IPS-20b (cell line): ENCODE measurements around the gene DENND1A.

ENCODE experiments used
- H3K27ac ChIP-seq: one replicate; pipeline ENCODE4 v1.5.1; 2013; ENCODE audit warnings: low read length
- H3K27me3 ChIP-seq: 2 replicates; pipeline ENCODE4 v1.6.1; 2013; ENCODE audit warnings: mild to moderate bottlenecking, low read length, inconsistent platforms; ENCODE audit not compliant: insufficient read depth
- H3K36me3 ChIP-seq: 2 replicates; pipeline ENCODE4 v1.6.1; 2013; ENCODE audit warnings: low read depth, mild to moderate bottlenecking, inconsistent platforms, low read length, moderate library complexity; ENCODE audit not compliant: insufficient read depth
- H3K4me1 ChIP-seq: 2 replicates; pipeline ENCODE4 v1.6.1; 2013; ENCODE audit warnings: mild to moderate bottlenecking, control low read depth, inconsistent platforms, low read length, moderate library complexity; ENCODE audit not compliant: insufficient read depth
- H3K4me3 ChIP-seq: 2 replicates; pipeline ENCODE4 v1.5.1; 2013; ENCODE audit warnings: mild to moderate bottlenecking, low read length, inconsistent platforms
- H3K9ac ChIP-seq: 2 replicates; pipeline ENCODE4 v1.6.1; 2013; ENCODE audit warnings: low read depth, mild to moderate bottlenecking, inconsistent platforms, low read length, moderate library complexity
- H3K9me3 ChIP-seq: 2 replicates; pipeline ENCODE4 v1.6.1; 2013; ENCODE audit warnings: mild to moderate bottlenecking, low read depth, low read length, inconsistent platforms; ENCODE audit not compliant: insufficient read depth

The DENND1A gene

DNA sequence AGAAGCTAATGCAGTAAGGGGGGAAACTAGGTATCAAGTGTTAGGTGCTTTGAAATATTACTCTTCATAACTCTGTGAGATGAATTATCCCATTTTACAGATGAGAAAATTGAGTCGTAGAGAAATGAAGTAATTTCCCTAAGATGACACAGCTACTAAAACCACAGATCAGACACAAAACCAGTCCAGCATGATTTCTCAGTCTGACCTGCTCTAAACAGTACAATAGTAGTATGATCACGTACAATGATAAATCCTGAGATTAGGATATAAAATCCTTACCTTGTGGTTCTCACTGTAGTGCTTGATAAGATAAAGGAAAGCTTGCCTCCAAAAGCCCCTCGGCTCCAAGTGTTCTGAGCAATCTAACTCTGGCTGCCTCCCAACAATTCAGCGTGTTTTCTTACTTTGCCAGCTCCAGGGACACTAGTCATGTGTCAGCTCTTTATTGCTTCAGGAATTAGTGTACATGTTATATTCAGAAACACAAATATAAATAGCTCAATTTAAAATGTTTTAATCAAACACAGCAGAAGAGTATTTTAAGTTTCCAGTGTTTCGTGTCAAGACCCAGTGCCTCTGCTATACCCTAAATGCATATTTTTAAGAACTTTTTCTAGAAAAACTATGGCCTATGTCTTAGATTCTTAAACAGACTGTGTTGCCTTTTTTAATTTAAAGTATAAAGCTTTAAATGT lies 243.6 kb downstream of the DENND1A start:
- no peak overlapping the region for H3K9ac ChIP-seq
- H3K27me3 ChIP-seq = no peaks in the 10 kb centered on the region
- no peaks in the 10 kb centered on the region for H3K36me3 ChIP-seq
- H3K4me1 ChIP-seq = no peaks in the 10 kb centered on the region
- no peak overlapping the region for H3K27ac ChIP-seq
- H3K9me3 ChIP-seq = no peaks in the 10 kb centered on the region
- no peak overlapping the region for H3K4me3 ChIP-seq

DNA sequence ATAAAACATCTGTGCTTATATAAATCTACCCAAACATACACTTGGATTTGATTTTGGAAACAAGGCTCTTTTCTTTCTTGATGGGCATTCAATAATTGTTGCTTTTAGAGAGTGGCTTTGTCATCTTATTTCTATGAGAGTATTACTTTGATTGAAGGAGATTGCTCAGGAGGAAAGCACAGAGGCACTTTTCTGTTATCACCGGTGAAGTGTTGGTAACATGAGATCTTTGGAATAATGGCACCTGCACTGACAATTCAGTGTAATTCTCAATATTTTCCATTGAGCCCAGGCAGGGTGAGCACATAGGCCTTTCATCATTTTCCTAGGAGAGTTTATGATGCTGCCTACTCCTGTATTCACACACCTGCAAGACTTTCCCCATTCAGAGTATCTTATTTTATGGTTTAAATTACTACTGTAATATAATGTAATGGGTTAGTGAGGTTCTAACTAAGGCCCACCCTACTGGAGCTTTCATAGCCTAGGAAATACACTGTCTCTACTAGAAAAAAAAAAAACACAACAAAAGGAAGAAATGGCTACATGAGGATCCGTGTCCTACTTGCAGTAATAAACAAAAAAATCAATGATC lies 244.3 kb downstream of the DENND1A start:
- no peaks in the 10 kb centered on the region for H3K4me1 ChIP-seq
- H3K9me3 ChIP-seq = no peaks in the 10 kb centered on the region
- no peak overlapping the region for H3K4me3 ChIP-seq
- H3K27me3 ChIP-seq = no peaks in the 10 kb centered on the region
- H3K9ac ChIP-seq = no peak overlapping the region
- H3K36me3 ChIP-seq = no peaks in the 10 kb centered on the region
- H3K27ac ChIP-seq = no peak overlapping the region

- no peak overlapping the region for H3K4me3 ChIP-seq
- H3K4me1 ChIP-seq = no peaks in the 10 kb centered on the region
- no peaks in the 10 kb centered on the region for H3K36me3 ChIP-seq
- no peak overlapping the region for H3K27ac ChIP-seq
- no peaks in the 10 kb centered on the region for H3K9me3 ChIP-seq
- no peak overlapping the region for H3K9ac ChIP-seq
- no peaks in the 10 kb centered on the region for H3K27me3 ChIP-seq
These were observed 245.4 kb downstream of the DENND1A start for GRCh38 chr9:123684393-123685149.

GRCh38 chr9:123682746-123683145 lies 247.2 kb downstream of the DENND1A start:
- Histone ChIP-seq H3K27me3 (no peaks in the 10 kb centered on the region), H3K36me3 (no peaks in the 10 kb centered on the region), H3K9ac (no peak overlapping the region), H3K4me3 (no peak overlapping the region), H3K27ac (no peak overlapping the region), H3K4me1 (no peaks in the 10 kb centered on the region), H3K9me3 (no peaks in the 10 kb centered on the region)

GRCh38 chr9:123680352-123680751 lies 249.6 kb downstream of the DENND1A start:
- no peaks in the 10 kb centered on the region for H3K4me1 ChIP-seq
- no peaks in the 10 kb centered on the region for H3K9me3 ChIP-seq
- no peak overlapping the region for H3K4me3 ChIP-seq
- no peaks in the 10 kb centered on the region for H3K27me3 ChIP-seq
- H3K27ac ChIP-seq = no peak overlapping the region
- no peak overlapping the region for H3K9ac ChIP-seq
- no peaks in the 10 kb centered on the region for H3K36me3 ChIP-seq

DNA sequence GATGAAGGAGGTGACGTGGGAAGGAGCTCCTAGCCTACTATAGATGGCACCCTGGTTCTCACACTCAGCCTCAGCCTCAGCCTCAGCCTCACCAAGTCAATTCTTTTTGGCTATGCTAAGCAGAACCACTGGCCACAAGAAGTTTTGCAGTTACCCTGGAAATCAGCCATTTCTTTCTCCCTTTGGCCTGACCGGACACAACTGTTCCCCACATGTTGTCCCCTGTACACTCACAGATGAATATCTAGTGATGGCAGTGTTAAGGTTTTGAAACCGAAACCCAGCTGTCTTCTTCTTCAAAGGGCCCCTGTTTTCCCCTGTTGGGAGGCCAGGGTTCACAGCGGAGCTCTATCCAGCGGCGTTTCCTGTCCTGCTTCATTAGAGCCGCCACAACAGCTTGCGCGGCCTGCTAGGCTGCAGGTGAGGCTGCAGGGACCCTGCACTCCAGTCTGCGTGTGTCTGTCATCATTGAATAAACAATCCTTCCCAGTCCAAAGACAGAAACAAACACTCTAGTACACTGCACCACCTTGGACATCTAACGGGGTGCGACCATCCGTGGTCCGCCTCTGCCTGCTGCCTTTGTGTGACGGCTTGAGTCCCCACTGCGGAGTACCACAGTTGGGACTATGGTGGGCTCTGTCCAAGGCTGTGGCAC lies 250.5 kb downstream of the DENND1A start:
- no peaks in the 10 kb centered on the region for H3K27me3 ChIP-seq
- no peaks in the 10 kb centered on the region for H3K4me1 ChIP-seq
- no peak overlapping the region for H3K4me3 ChIP-seq
- no peaks in the 10 kb centered on the region for H3K9me3 ChIP-seq
- H3K27ac ChIP-seq = no peak overlapping the region
- no peak overlapping the region for H3K9ac ChIP-seq
- H3K36me3 ChIP-seq = no peaks in the 10 kb centered on the region

DNA sequence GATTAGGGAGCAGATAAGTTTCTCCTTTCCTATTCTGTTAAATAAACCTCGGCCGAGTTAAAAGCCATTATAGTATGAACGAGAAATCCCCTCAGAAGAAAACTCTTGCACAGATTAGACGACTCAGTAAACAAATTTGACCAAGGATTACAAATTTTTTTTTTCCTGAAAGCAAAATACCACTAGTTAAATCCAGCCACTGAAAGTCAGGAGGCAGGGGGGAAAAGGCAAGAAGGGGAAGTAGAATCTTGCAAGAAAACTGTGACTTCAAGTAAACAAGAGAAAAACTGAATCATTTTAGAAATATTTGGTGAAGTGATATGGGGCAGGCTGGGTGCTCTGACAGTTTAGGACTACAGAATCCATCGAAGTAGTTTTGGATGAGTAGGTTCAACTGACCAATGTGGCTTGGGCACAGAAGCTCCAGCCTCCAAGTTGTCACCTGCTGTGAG lies 251.0 kb downstream of the DENND1A start:
- H3K36me3 ChIP-seq = no peaks in the 10 kb centered on the region
- no peak overlapping the region for H3K27ac ChIP-seq
- no peak overlapping the region for H3K4me3 ChIP-seq
- H3K9me3 ChIP-seq = no peaks in the 10 kb centered on the region
- no peaks in the 10 kb centered on the region for H3K4me1 ChIP-seq
- H3K27me3 ChIP-seq = no peaks in the 10 kb centered on the region
- no peak overlapping the region for H3K9ac ChIP-seq

DNA sequence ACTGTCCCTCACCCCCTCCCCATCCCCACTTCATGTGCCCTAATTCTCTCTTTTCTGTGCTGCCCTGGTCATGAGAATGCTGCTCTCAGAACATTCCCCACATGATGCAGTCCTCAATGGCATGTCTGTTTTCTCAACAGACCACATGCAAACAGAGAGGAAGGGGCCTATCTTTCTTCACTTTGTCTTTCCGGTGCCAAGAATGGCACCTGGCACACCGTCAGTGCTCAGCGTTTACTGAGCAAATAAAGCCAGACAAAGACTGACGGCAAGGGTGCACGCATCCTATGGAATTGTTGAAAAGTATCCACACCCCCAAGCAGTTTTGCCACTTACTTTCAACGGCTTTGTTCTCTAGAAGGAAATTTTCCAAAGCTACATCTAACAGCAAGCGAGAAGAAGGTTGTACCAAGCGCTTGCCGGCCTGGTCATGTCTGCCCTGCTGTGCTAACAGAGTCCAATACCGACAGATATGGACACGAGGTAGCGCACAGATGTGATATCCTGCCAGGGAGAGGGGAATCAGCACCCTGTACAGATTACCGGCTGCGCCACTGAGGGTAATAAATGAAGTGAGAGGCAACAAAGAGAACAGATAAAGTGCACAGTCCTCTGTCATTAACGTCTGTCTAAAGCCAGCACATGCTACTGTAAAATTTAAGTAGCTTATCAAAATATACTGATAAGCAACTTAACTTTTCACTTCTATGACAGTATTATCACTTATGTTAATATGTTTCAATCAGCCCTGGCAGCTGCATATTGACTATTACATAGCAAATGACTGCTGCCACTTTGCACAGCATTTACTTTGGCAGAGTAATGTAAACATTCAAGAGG lies 251.7 kb downstream of the DENND1A start:
- Histone ChIP-seq H3K27ac (no peak overlapping the region), H3K4me3 (no peak overlapping the region), H3K36me3 (no peaks in the 10 kb centered on the region), H3K9ac (no peak overlapping the region), H3K27me3 (no peaks in the 10 kb centered on the region), H3K4me1 (no peaks in the 10 kb centered on the region), H3K9me3 (no peaks in the 10 kb centered on the region)

DNA sequence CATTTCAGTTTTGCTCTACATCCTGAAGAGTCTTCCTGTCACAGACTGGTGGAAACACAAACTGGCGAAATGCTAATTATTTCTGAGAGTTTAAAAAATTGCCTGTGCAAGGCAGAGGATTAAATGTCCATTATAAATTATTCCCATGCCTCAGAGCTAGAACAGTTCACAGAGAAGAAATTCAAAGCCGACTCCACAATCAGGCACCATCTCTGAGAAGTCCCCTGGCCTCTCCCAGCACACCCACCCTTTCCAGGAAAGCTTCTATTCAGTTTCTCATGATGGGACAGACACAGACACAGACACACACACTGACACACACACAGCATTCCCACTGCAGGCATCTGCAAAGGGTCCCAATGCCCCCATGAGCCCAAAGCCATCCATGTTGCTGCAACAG lies 253.1 kb downstream of the DENND1A start:
- no peak overlapping the region for H3K9ac ChIP-seq
- H3K27ac ChIP-seq = no peak overlapping the region
- H3K4me1 ChIP-seq = no peaks in the 10 kb centered on the region
- no peaks in the 10 kb centered on the region for H3K9me3 ChIP-seq
- no peaks in the 10 kb centered on the region for H3K27me3 ChIP-seq
- H3K4me3 ChIP-seq = no peak overlapping the region
- no peaks in the 10 kb centered on the region for H3K36me3 ChIP-seq

GRCh38 chr9:123669346-123669745 lies 260.6 kb downstream of the DENND1A start:
- no peaks in the 10 kb centered on the region for H3K27me3 ChIP-seq
- H3K27ac ChIP-seq = no peak overlapping the region
- no peaks in the 10 kb centered on the region for H3K4me1 ChIP-seq
- no peak overlapping the region for H3K9ac ChIP-seq
- H3K9me3 ChIP-seq = peaks cover 12% of the 10 kb centered on the region
- H3K36me3 ChIP-seq = peaks cover 11% of the 10 kb centered on the region; the same call in 1 of the 2 replicates
- no peak overlapping the region for H3K4me3 ChIP-seq

GRCh38 chr9:123663529-123663928 lies 266.4 kb downstream of the DENND1A start:
- H3K4me3 ChIP-seq = no peak overlapping the region
- peaks cover 14% of the 10 kb centered on the region; the same call in 1 of the 2 replicates for H3K36me3 ChIP-seq
- H3K9me3 ChIP-seq = peaks cover 20% of the 10 kb centered on the region
- H3K27me3 ChIP-seq = no peaks in the 10 kb centered on the region
- H3K9ac ChIP-seq = no peak overlapping the region
- no peak overlapping the region for H3K27ac ChIP-seq
- H3K4me1 ChIP-seq = peaks cover 3% of the 10 kb centered on the region; the same call in 1 of the 2 replicates
